COLO829 (cell line): ENCODE results near the gene PTPRN2.

ENCODE experiments used
- DNase-seq: peaks from one replicate; pipeline ENCODE4 v3.0.0; 2012; ENCODE audit warnings: low spot score

The PTPRN2 gene

DNA sequence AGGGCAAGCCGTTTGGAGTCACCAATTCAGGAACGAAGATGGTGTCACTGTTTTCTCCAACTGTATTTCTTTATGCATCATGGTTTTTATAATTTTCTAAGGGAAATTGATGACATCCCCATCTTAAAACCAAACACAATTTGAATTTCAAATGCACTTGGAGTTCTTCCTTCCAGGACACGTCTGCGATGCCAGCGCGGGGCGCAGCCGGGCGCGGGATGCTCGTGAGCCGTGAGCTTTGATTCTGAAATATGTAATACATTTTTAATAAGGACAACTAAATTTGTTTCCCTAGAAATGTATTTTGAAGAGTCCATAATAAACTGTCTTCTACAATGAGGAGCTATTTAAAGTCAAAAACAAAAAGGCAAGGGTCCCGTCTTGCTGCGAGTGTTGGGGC lies 758.7 kb downstream of the PTPRN2 start:
- DNase-seq: no peak

GRCh38 chr7:157828190-157828589 lies 759.4 kb downstream of the PTPRN2 start:
- DNase-seq: no peak

GRCh38 chr7:157827863-157828160 lies 759.8 kb downstream of the PTPRN2 start:
- no peak for DNase-seq

DNA sequence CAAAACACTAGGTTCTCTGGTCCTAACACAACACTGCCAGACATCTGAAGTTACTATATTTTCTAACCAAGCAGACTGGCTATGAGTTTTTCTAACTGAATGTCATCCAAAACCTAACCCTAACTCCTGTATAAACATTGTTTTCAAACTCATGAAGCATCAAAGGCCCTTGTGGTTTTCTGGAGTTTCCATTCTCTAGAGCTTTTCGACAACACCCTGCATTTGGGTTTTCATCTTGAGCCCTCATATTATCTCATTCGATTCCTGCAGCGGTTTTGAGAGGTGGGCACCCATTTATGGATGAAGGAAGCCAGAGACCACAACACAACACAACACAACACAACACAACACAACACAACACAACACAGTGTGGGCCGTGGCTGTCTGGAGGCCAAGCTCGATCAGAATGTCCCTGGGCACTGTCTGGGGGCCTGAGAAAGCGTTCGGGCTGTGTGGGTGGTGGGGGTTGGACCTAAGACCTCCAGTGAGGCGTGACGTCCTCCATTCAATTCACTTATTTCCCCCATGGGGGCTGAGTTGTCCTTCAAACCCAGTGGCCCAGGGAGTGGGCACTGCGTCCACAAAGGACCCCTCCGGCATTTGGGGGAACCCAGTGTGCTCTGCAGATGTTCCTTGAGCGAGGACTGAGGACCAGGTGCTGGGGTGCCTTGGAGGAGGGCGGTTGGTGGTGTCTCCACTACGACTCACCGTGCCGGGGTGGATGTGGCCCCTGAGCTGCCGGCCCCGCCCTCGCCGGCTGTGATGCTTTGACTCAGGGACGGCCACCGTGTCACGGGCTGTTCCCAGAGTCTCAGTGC lies 760.4 kb downstream of the PTPRN2 start:
- DNase-seq: no peak

DNA sequence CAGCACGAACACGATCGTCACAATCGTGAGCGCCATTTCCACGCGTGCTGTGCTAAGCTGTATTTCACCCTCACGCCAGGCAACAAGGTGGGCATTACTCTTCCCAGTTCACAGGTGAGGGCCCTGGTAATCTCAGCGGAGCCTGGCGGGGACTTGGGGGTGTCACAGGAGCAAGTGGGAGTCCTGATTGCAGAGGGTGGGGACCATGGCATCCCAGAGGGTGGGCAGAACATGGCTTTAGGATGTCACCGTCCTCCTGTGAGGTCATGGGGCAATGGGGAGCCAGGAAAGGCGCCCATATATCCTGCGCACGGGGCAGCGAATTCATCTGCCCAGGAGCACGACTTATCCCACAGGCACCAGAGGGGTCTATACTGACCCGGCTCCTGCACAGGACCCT lies 761.1 kb downstream of the PTPRN2 start:
- no peak for DNase-seq

- DNase-seq: no peak
Observed at GRCh38 chr7:157825325-157825724, 762.3 kb downstream of the PTPRN2 start.

DNA sequence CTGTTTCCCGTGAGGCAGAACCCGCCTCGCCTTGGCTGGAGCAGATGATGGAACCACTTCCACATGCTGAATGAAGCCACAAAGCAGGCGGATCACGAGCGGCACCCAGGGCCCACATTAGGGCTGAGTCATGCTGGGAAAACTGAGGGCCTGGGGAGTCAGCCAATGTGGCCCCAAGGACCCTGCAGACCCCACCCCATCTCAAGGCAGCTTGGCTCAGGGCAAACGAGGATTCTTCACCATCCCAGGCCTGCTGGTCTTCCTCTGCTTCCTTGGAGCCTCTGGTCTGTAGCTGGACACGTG lies 762.9 kb downstream of the PTPRN2 start:
- DNase-seq: no peak

- no peak for DNase-seq
Observed at GRCh38 chr7:157824011-157824818, 763.4 kb downstream of the PTPRN2 start.

- no peak for DNase-seq
Observed at GRCh38 chr7:157822688-157823031, 765.0 kb downstream of the PTPRN2 start.

DNA sequence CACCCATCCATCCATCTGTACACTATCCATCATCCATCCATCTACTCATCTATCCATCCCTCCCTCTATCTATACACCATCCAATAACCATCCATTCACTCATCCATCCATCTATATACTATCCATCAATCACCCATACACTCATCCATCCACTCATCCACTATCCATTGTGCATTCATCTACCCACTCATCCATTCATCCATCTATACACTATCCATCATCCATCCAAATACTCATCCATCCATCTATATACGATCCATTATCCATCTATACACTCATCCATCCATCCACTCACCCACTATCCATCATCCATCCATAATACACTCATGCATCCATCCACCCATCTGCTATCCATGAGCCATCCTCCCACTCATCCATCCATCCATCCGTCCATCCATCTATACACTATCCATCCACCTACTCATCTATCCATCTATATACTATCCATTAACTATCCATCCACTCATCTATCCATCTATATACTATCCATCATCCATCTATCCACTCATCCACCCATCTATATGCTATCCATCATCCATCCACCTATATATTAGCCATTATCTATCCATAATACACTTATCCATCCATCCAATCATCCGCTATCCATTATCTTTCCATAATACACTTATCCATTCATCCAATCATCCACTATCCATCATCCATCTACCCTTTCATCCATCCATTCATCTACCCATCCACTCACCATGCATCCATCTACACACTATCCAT lies 765.5 kb downstream of the PTPRN2 start:
- DNase-seq: no peak

DNA sequence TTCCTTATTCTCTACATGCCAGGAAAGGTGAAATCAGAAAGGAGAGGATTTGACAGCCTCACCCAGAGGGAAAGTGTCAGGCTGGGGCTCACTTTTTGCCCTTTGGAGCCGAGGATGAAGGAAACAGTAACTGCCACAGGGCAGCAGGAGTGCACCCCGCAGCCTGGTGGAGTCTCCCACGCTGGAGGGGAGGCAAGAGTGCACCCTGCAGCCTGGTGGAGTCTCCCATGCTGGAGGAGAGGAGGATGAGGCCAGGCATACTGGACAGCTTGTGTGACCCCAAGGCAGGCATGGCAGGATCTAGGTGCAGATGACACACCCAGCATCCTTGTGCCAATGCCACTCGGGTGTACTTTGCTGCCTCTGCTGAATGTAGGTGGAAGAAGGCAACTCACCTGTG lies 766.8 kb downstream of the PTPRN2 start:
- no peak for DNase-seq

DNA sequence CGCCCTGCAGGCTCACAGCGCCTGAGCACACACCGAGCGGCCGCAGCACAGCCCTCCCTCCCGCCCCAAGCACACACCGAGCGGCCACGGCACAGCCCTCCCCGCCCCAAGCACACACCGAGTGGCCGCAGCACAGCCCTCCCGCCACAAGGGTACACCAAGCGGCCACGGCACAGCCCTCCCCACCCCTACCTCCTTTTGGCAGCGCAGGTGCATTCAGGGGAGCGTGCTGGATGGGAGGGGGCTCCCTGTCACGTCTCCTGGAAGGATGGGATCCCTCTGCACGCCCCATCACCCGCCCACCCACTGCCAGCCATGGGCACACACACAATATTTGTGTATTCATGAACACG lies 768.2 kb downstream of the PTPRN2 start:
- no peak for DNase-seq

DNA sequence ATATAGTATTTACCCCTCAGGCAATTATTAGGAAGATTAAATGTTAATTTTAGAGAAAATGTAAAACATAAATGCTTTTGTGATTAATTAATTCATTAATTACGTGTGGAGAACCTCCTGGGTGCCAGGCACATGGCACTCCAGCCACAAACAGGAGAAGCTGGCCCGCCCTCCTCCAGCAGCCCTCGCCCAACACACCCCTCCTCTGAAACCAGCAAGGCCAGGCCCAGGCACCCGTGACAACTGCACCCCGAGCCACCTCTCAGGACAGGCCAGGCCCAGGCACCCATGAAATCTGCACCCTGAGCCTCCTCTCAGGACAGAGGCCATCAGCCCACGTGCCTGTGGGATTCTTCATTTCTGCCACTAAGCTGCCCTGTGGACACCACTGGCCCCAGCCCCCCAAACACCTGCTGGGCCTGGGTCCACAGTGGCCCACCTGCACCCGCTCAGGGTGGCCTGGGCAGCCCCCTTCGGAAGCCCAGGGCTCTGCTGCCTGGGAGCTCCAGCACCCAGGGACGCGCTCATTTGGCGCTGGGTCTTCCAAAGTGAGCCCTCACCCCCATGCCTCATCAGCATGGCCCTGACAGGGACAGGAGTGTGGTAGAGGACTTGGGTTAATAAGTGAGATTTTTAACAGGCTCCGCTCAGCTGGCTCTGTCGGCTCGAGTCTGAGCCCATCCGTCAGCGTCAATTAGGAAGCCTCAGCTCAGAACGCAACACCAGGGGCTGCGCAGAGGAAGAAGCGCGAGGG lies 768.7 kb downstream of the PTPRN2 start:
- no peak for DNase-seq

- DNase-seq: no peak
Observed at GRCh38 chr7:157817944-157818700, 769.5 kb downstream of the PTPRN2 start.

- no peak for DNase-seq
Observed at GRCh38 chr7:157817433-157817832, 770.2 kb downstream of the PTPRN2 start.

DNA sequence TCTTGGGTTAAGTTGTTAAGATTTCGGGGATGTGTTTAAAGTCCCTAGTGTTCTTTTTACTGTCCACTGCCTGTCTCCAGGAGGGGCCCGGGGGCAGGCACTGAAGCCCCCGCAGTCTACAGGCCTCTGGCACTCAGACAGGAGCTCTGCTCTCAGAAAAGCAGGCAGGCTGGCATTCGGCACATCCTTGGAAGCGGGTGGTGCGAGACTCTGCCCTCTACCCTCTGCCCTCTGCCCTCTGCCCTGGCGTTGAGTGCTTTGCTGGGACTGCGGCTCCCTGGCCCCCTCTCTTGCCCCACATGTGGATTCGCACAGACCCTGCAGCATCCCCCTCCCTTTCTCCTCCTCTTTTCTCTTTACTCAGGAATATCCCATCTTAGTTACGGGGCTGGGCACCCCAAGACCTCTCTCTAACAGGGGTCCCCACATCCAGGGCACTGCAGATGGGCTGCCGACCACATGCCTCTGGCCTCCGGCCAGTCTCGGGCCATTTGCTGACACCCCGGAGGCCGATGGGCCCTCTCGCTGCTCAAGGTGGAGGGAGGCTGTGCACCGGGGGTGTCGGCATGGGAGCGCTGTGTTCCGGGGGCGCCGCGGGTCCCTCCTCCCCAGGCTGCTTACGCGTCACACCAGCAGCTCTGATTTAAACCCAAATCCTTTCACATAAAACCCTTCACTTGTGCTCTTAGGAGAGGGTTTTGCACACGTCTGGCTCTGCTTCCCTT lies 770.9 kb downstream of the PTPRN2 start:
- no peak for DNase-seq

DNA sequence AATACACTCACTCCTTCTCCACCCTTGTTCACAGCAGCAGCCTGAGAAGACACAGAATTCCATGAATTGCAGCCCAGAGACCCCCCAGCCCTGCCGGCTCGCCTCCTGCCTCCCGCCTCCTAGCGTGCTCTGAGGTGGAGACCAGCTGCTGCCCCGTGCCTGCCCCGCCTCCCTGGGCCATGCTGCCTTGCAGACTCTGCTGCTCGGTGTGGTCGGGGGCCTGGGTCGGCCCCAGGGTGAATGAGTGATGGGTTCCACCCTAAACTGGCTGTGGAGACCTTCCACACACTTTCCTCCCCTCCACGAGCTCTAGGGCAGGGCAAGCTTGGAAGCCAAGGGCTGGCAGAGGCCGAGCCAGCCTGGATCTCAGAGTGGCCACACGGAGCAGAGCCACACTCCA lies 771.5 kb downstream of the PTPRN2 start:
- DNase-seq: no peak

GRCh38 chr7:157815706-157816022 lies 772.0 kb downstream of the PTPRN2 start:
- DNase-seq: no peak

DNA sequence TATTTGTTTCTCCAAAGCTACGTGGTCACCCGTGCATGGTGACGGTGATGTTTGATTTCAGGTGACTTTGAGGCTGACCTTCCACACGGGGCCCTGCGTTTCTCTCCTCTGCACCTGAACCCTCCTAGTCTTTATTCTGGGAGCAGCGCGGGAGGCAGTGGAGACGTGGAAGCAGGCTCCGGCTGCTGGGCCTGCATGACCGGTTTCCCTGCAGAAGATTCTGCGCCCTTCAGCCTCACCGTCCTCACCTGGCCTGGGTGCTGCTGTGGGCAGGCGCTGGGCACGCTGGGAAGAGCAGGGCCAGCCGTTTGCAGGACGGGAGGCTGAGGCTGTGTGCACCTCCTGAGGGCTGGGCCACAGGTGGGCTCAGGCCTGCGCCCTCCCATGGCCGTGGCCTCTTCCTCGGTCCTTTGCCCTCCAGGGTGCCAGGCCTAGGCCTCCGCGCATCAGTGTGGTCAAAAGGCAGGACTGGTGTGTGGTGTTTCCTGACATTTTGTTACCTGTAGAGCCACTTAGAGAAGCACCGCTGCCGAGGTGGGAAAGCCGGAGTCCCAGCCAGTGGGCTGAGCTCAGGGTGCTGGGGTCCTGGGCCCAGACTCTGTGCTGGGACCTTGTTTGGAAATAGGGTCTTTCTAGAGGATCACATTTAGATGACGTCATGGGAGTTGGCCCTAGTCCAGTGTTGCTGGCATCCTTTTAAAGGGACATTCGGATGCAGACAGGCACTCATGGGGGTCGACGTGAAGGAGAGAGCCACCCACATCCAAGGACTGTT lies 772.5 kb downstream of the PTPRN2 start:
- DNase-seq: no peak
